GM13977 (cell line): ENCODE measurements around the gene PTPRM.

Experiments used
- DNase-seq: peaks from one replicate; pipeline ENCODE4 v3.0.0; 2012; ENCODE audit warnings: low spot score
- in situ Hi-C: fragments of 300-500 bp; cut with MboI; formaldehyde crosslinking; loops from one replicate; pipeline ENCODE4 v1.12.0; 2022; ENCODE audit warnings: low sequenced_read_pairs, low pct_unique_long_range_greater_than_20kb, mixed read lengths, inconsistent platforms; ENCODE audit not compliant: unreplicated experiment
- TF ChIP-seq, protein P1 (sequence below): IDR thresholded peaks from 2 replicates; pipeline ENCODE4 v1.5.1; 2012; ENCODE audit warnings: mild to moderate bottlenecking, control low read depth; ENCODE audit not compliant: insufficient read depth; ENCODE audit errors: extremely low read depth, missing control alignments

Gene PTPRM

DNA sequence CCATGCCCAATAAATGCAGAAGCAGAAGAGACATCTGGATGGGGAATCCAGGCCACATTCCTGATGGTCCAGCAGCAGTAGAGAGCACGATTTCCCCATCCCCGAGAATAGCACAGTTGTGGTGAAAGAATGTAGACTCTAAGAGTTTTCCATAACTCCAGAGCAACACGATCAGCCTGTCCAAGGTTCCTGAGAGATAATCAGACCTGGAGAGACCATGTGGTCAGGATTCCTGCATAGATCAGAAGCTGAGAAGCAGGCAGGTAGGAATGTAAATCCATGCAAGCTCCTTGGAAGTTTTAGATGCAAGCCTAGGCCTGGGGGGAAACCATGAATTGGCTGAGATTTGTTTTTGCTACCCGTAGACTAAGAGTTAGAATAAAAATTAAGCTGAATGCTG, 34.2 kb upstream of the PTPRM start:
- no peak for DNase-seq
- TF ChIP-seq, protein P1, sequence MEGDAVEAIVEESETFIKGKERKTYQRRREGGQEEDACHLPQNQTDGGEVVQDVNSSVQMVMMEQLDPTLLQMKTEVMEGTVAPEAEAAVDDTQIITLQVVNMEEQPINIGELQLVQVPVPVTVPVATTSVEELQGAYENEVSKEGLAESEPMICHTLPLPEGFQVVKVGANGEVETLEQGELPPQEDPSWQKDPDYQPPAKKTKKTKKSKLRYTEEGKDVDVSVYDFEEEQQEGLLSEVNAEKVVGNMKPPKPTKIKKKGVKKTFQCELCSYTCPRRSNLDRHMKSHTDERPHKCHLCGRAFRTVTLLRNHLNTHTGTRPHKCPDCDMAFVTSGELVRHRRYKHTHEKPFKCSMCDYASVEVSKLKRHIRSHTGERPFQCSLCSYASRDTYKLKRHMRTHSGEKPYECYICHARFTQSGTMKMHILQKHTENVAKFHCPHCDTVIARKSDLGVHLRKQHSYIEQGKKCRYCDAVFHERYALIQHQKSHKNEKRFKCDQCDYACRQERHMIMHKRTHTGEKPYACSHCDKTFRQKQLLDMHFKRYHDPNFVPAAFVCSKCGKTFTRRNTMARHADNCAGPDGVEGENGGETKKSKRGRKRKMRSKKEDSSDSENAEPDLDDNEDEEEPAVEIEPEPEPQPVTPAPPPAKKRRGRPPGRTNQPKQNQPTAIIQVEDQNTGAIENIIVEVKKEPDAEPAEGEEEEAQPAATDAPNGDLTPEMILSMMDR = no peak
- in situ Hi-C loops = no loop called here

DNA sequence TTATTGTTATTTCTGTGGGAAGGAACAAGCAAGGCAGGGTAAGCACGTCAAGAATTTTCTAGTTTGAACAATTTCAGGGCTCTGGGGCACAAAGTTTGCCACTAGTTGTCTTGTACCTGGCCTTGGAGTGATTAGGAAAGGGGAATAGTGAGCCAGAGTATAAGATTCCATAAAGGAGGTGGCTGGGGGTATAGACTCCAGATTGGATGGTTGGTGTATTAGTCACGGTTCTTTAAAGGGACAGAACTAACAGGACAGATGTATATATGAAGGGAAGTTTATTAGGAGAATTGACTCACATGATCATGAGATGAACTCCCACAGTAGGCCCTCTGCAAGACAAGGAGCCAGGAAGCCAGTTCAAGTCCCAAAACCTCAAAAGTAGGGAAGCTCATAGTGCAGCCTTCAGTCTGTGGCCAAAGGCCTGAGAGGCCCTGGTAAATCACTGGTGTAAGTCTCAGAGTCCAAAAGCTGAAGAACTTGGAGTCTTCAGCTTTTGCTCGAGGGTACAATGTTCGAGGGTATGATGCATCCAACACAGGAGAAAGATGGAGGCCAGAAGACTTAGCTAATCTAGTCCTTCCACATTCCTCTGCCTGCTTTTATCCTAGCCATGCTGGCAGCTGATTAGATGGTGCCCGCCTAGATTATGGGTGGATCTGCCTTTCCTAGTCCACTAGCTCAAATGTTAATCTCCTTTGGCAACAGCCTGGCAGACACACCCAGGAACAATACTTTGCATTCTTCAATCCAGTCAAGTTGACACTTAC, 31.5 kb upstream of the PTPRM start:
- in situ Hi-C loops = no loop called here
- TF ChIP-seq, protein P1 = no peak
- DNase-seq = no peak

DNA sequence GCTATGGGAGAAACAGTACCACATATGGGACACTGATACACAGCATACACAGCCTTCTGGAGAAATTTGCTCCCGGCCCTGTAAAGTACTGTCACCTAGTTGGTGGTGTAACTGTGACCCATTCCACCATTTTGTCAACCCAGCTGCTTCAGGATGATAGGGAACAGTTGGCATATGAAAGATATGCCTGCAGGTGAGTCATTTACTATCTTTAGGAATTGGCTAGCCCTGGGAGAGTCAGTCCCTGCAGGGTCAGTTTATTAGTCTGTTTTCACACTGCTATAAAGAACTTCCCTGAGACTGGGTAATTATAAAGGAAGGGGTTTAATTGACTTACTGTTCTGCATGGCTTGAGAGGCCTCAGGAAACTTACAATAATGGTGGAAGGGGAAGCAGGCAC, 30.0 kb upstream of the PTPRM start:
- no peak for DNase-seq
- TF ChIP-seq, protein P1 = no peak
- in situ Hi-C loops = no loop called here

DNA sequence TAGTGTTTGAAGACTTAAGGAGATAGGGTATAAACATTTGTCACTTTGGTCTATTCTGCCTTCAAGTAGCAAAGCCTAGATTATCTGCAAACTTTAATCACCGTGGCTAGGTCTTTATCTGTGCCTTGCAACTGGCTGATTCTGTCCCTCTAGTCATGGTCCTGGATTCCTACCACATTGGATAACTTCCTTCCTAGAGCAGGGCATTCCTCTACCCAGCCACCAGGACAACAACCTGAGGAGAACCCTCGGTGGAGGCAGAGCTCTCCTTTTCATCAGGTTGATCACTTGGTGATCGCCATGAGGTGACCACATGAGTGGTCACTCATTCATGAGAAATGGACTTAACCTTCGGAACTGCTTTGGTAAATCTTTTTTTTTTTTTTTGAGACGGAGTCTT, 25.3 kb upstream of the PTPRM start:
- in situ Hi-C loops = no loop called here
- TF ChIP-seq, protein P1 = no peak
- no peak for DNase-seq

DNA sequence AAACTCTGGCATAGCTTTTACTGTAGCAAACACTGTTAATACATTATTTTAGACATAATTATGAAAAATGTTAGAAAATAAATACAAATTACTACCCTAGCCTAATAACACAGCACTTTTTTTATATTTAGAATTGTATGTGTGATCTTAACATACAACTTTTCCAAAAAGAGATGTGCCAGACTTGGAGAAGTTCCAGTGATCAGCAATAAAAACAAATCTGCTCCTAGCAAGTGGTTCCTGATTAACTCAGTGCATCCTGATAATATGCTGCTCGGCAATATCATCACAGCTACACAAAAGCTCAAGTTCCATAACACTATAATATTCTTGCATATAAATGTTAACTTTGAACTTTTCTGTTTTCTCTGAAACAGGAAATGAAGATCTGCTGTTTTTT, 22.4 kb upstream of the PTPRM start:
- DNase-seq = no peak
- TF ChIP-seq, protein P1 = no peak
- in situ Hi-C loops = no loop called here

DNA sequence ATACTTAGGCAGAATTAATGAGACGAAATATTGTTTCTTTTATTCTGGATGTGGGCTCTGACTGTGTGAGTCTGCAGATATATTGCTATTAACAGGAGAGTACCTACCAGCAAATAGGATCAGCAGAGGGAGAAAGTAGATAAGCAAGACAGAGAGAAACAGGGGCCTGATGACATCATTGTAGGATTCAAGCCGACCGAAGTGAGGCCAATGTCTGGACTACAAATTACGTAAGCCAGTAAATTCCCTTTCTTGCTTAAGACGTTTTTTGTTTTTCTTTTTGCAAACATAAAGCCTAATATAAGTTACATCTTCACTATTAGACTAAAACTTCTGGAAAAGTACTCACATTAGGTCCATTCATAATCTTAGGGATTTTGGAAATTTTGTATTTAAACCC, 21.4 kb upstream of the PTPRM start:
- in situ Hi-C loops = no loop called here
- no peak for DNase-seq
- TF ChIP-seq, protein P1 = no peak
